ENCODE data around the gene UBAP1L.

UBAP1L gene

DNA sequence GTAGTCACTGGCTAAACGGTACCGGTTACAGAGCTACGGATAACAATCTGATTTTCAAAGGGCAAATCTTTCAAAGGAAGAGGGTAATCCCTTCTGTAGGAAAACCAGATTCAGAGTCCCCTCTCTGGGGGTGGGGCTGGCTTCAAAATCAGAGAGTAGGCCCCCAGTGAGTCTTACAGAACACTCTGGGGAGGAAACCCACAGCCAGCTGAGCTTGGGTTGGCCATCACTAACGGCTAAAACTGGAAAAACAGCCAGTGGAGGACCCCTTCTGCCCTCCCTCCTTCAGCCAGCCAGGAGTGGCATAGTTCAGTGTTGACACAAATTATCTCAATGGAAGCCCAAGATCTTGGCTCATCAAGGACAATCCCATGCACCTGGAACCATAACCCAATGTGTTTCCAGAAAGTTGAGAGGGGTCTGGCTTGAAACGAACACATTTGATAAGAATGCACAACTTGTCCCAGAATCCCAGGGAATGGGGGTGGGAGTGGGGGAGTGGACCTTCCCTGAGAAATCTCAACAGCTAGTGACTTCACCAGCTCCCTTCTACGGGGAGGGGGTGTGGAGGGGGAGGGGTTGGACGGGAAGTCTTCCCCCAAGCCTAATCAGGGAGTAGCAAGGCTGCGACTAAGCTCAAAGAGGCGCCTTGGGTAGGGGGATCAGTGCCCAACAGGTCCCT, 48.2 kb downstream of the UBAP1L start:
- no peak for DNase-seq (ENCODE audit: low spot score)

DNA sequence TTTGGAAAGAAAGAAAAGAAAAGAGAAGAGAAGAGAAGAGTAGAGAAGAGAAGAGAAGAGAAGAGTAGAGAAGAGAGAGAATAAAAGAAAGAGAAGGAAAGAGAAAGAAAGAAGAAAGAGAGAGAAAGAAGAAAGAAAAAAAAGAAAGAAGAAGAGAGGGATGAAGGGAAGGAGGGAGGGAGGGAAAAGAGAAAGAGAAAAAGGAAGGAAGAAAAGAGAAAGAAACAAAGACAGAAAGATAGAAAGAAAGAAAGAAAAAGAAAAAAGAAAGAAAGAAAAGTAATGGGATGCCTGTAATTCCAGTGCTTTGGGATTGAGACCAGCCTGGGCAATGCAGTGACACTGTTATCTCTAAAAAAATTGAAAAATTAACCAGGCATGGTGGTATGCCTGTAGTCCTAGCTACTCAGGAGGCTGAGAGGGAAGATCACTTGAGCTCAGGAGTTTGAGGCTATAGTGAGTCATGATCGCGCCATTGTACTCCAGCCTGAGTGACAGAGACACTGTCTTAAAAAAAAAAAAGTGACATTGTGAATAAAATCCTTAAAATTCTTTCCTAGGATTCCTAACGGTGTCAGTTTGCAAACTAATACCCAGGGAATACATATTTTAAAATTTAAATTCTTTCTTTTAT, 48.9 kb downstream of the UBAP1L start:
- DNase-seq (ENCODE audit: low spot score), result no peak

DNA sequence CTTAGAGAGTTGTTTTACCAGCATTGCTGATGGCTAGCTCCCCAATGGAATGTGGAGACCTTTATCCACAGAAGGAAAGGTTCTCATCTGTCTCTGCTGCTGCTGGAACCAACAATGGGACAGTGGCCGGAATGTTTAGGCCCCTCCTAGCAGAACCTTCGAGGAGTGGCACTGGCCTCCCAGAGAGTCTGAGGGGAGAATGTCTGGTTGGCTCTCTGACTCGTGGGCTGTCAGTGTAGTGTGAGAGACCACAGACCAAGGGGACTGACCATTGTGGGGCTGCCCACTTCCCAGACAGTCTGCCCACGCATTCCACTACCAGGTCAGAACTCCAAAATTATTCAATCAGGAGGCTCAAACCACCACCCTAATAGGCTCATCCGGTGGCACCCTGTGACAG, 52.3 kb downstream of the UBAP1L start:
- DNase-seq (ENCODE audit: low spot score), result no peak

DNA sequence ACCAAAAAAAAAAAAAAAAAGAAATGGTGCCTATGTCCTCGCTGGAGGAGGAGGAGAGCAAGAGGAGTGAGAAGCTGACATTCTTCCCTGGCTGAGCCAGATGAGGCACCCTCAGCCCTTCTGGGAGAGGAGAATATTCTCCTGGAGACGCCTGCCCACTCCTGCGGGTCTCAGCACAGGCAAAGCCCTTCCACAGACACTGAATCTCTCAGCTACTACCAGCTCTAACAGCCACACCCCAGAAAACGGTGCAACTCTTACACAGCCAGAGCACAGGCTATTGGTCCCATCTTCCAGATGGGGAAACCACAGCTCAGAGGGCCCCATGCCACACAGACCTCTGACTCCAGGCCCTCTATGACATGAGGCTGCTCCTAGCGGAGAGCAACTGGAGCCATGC, 52.9 kb downstream of the UBAP1L start:
- DNase-seq (ENCODE audit: low spot score), result no peak

DNA sequence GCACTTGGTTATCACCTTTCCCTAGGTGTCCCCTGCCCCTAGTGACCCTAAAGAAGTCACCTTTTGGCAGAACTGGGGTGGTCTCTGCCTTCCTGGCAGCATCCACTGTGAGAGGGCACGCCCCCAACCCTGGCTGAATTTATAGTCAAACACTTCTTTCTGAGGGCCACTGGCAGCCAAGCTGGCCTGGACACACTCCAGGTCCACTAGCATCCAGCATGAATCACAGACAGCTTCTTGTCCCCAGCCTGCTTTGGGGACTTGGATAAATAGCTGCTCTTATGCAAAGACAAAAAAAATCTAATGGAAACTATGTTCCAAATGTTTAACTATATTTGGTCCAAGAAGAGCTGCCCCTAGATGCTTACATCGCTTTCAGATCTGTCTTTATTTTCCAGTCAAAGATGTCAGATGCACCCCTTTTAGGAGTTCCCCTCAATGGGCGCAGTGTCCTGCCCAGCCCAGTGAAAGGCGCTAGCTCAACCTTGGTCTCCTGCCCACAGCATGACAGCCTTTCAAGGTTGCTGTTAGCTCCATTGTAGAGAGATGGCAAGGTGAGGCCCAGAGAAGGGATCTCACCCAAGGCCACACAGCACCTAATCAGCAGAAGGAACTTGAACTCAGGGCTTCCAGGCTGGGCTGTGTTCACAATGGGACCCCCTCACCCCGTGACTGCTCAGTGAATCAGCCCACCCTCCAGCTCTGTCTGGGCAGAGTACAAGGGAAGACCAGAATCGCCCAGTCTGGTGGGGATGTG, 54.2 kb downstream of the UBAP1L start:
- DNase-seq (ENCODE audit: low spot score), result no peak

DNA sequence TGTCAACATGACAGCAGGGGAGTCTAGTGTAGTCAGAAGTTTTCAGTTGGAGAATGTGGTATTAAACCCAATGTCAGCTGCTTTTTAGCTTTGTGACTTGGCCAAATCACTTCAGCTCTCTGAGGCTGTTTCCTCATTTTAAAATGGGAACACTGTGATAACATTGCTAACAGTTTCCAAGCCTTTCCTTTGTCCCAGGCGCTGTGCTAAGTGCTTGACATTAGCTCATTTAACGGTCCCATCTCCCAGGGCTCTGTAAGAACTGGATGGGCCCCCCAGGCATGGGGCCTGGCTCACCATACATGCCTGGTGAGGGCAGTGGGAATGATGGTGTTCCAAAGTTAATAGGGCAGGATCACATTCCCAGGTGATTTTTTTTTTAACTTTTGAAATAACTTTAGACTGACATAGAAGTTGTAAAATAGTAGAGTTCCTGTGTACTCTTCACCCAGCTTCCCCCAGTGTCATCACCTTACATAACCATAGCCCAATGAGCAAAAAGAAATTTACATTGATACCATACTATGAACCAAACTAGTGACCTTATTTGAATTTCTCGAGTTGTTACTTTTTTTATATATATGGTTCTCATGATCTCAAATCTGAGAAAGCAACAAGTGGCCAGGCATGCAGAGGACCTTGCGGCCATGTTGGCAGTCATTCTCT, 54.9 kb downstream of the UBAP1L start:
- DNase-seq (ENCODE audit: low spot score), result no peak

DNA sequence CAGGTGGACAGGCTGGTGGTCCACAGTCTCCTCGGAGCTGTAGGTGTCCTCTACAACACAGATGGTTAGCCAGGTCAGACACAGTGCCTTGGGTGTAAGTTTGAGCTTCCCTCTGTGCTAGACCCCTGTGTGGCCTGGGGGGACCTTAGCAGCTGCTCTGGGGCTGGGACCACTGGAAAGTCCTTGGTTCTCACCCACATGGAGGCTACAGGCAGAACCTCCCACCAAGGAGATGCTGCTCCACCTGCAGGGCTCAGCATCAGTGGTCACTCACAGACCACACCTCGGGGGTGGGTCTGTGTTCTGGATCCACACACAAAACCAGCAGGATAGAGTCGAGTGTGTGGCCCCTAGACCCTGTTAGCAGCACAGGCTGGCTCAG, 55.6 kb downstream of the UBAP1L start:
- no peak for DNase-seq (ENCODE audit: low spot score)

DNA sequence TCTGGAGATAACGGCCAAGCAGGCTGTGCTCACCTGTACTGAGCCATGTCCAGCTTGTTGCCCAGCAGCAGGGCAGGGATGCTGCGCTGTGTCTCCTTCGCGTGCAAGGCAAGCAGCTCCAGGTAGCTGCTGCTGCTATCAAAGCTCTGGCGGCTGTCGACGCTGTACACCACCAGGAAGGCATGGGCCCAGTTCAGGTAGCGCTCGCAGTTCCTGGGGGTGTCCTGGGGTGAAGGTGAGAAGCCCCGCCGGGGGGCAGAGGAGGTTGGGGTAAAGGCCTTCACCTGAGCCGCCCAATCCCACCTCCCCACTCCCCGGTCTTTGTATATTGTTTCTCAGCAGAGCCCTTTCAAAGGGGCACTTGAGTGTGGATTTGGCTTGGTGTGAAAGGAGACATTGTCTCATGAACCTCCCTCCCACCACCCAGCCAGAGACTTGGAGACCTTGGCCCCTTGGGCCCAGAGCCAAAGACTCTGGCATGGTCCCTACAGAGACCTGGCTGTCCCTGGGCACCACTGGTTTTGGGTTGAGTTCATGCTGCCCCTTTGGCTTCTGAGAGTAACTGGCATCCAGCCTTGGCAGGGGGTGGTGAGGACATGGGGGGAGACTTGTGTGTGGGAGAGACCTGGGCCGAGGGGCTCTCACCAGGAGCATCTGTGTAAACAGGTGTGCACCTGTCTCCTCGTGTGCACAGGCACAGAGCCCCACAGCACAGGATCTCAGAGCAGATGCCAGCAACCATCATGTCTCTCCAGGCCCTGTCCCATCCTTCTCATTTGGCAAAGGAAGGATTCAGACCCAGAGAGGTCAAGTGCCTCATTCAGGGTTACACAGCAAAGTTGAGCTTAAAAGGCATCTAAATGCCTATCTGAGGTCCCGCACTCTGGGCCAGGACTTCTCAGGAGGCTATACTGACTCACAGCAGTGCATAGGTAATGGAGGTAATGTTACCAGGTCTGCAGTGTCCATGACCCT, 56.3 kb downstream of the UBAP1L start:
- no peak for DNase-seq (ENCODE audit: low spot score)

DNA sequence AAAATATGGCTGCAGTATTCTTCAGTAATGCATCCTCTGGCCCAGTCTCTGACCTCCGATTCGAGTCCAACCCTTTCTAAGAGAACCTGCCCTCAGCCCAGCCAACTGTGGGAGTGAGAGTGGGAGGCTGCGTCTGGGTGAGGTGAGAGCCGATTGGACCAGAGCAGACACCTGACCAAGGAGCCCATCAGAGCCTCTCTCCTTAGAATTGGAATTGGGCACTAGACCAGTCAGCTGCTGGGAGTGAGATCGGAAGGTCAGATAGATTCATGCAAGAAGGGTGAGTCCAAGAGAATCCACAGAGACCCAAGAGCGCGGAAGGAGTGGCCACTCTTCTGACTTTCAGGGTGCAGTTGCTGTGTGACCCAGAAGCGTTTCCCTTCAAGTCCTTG, 57.5 kb downstream of the UBAP1L start:
- DNase-seq (ENCODE audit: low spot score), result no peak

DNA sequence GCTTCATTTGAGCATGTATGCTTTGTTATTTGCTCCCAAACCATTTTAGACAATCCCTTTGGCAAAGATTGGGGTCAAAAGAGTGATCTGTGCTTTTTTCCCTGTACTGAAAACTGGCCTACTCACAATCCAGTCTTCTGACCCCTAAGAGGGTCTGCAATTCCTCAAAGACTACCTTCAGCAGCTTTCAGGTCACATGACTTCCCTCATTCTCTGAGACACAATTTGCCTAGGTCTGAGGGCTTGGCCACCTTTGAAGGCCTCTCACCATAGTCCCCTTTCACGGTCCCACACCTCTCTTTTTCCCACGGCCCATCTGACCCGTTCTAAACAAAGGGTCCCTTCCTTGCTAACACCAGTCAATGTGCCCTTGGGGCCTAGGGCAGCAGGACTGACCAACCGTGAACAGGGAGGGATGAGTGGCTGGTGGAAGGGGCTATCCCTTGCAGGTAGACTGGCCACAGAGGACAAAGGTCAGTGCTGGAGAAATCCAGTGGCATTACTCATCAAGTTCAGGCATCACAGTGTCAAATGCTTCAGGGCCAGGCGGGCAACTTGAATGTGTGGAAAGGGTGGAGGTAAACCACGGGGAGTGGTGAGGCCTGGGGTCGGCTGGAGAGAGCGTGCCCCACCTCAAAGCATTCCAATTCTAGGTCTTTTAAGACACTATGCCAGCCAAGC, 58.0 kb downstream of the UBAP1L start:
- peak; percentile 93 for DNase-seq (ENCODE audit: low spot score)

DNA sequence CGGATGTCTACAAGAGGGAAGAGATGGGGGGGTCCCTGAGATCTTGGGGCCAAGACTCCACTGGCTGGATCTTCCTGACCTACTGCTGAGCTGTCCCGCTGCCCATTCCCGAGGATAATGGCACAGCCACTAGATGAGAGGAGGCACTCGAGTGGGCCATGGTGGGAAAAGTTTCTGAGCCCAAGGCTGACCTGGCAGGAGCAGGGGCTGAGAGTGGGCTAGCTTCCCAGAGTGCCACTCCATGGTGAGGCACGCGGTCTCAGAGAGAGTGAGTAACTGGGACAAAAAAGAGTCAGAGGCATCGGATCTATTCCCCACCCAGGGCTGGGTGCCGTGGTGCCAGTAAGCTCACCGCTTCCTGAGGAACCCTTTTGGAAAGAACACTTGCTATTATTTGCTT, 58.9 kb downstream of the UBAP1L start:
- DNase-seq (ENCODE audit: low spot score), result no peak

DNA sequence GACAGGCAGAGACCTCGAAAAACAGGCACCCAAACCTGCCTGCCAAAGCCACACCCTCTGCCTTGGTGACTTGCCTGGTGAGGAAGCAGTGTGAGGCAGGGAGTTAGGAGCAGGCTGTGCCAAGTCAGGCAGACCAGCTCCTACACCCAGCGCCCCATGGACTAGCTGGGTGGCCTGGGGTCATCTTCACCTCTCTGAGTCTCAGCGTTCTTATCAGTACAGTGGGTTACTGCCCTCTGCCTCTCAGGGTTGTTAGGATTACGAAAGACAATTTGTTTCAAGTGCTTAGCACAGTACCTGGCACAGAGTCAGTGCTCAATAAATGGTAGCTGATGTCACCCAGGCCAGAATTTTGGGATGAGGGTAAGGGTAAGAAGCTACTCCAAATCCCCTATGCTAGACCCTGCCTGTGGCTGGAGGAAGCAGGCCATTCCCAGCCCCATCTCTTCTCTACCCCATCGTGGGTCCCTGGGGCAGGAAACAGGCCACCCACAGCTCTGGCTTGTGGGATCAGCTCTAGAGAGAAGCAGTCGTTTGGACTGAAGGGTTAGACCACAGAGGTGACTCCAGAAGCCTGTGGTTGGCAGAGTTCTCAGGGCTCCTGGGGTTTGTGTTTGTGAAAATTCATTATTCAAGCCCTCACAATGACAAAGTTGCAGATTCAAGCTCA, 59.7 kb downstream of the UBAP1L start:
- peak; percentile 61 for DNase-seq (ENCODE audit: low spot score)

DNA sequence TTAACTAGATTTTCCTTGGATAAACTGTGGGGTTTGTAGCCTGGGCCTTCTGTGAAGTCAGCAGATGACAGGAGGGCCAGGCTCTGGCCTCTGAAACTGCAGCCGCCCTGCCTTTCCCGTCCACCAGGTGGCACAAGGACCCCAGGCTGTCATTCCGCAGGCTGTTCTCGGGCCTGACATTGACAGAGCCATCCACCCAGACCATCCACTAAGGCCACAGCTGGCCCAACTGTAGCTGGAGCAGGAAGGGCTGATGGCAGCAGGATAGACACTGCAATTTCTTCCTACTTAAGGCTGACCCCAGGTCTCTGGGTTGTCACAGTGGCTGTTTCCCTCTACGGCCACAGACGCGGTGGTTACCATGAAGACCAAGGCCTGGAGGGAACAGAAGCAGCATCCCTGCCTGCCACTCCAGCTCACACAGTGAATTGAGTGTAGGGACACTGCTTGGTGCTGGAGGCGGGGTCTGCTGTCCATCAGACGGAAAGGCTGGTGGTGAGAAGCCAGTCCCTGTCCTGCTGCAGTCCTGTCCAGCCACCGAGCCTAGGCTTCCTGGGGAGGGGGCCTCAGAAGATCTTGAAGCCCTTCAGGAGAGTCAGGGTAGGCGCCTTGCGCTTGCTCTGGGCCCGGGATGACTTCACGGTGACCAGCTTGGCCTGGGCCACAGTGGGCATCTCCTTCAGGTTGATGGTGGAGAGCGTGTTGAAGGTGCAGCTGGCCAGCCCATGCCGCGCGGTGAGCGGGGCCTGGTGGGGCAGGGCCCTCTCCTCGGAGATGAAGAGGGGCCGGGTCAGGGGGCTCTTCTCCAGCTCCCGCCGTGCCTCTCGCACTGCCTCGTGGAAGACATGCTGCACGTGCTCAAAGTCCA, 60.4 kb downstream of the UBAP1L start:
- peak; percentile 86 for DNase-seq (ENCODE audit: low spot score)

DNA sequence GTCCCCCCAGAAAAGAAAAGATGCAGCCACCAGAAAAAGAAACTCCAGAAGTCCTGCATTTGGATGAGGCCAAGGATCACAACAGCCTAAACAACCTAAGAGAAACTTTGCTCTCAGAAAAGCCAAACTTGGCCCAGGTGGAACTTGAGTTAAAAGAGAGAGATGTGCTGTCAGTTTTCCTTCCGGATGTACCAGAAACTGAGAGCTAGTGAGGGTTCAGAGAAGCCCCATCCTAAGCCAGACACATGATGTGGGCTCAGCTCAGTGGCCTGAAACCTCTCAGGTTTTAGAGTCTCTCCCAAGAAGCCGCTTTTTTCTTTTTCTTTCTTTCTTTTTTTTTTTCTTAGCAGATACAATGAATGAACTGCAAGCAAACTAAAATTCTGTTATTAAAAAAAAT, 62.0 kb downstream of the UBAP1L start:
- DNase-seq (ENCODE audit: low spot score), result no peak

DNA sequence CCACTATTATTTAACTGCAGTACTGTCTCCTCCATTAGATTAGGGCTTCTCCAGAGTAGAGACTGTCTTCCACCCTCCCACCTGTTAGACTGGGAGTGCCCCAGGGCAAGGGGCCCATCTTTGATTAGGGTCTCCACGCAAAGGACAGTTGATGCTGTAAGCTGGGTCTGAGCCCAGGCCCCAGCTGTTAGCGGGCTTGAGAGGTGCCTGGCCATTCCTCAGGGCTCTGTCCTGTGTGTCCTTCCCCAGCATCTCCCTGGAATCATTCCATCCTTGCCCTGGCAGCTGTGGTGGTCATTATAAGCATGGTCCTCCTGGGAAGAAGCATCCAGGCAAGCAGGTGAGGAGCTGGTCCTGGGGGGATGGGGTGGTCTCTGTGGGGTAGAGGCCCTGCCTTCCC, 63.7 kb downstream of the UBAP1L start:
- no peak for DNase-seq (ENCODE audit: low spot score)

DNA sequence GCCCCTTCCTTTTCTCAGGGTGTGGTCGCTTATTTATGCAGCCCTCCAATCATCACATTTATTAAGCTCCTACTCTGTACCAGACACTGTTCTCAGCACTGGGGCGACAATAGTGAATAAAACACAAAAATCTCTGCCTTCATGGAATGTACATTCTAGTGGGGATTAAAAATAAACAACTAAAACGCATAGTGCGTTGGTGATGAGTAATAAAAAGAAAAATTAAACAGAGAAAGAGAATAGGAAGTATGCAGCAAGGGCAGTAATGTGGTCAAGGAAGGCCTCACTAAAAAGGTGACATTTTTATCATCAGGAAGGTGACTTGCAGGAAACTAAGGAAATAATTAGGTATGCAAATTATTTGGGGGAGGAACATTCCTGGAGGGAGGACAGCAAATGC, 64.7 kb downstream of the UBAP1L start:
- DNase-seq (ENCODE audit: low spot score), result no peak

DNA sequence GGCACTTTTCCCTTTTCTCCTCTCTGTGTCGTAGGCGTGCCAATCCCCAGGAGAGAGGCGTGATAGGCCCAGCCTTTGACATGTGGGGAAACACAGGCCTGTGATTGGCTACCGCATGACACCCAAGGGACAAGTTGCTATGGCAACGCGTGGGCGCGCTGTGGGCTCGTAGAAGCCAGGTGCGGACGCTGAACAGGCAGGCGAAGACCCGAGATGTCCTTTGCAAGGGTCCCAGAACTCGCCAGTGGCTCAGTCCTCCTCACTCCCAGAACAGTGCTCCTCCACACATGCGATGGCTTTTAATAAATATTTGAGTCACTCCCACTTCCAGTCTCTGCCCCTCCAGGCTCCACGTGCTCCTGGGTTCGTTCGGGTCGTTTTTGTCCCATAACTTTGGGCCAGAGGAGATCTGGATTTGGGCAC, 65.6 kb downstream of the UBAP1L start:
- DNase-seq (ENCODE audit: low spot score), result peak; percentile 58

DNA sequence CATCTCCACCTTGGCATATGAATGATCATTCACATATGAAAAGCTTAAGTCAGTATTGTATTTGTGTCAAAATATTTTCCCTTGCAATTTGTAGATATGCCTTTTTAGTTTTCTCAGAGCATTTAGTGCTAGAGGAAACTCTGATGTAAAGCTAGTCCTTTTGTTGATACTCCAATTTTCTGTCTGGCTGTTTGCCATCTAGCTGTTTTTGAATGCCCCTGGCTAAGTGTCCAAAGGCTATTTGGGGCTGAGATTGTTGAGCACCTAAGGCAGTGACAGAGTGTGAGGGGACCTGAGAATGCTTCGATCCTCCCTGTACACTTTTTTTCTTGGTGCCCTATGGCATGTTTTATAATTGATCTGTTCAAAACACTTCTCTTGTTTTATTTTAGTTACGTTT, 66.8 kb downstream of the UBAP1L start:
- DNase-seq (ENCODE audit: low spot score), result no peak

DNA sequence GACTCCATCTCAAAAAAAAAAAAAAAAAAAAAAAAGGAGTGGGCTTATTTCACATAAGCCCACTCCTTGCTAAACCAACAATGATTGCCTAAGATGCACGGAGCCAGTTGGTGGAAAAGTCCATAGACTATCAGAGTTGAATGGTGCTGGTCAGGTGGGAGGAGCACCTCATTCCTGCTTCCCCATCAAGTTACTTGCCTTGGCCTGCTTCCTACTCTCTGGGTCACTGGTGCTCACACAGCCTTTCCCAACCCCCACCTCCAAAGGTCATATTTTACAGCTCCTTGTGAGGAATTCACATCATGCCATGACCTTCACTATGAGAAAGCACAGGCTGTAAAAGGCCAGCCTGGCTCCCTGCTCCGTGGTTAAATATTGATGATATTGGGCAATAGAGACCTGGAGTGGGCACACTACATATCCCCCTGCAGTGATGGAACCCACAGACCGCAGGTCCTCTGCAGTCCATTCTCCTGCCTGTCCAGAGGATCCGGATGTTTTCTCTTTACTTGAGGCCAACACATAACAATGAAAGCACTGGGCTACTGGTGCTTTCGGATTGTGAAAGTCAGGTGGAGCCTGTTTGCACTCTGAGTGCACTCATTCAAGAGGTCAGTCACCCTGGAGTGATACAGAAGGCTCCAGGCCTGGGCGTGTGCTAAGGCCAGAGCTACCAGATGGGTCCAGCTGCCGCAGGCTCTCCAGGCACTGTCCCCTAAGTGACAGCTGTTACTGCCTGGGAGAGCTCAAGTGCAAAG, 70.1 kb downstream of the UBAP1L start, which contains the start of gene SLC51B:
Gene SLC51B, plus strand, starts transcription at position 664 of the 758 bp plus-strand sequence. CDS start 4,618 bp downstream, outside the sequence.
- DNase-seq (ENCODE audit: low spot score), result peak; percentile 77

Data from HuH-7.5 (cell line).